Uterus (tissue), 2 donors: ENCODE data around the gene ERMN.

Experiments
- CTCF ChIP-seq, 4 experiments: fragments of 200-600 bp in 2 of 4; fragments of 450-650 bp in 2 of 4; sonication (generic) in 2 of 4; IDR thresholded peaks; one replicate each; pipeline ENCODE4 v1.5.1; 2016 to 2019; ENCODE audit warnings: antibody characterized with exemption in 4 of 4, mild to moderate bottlenecking in 2 of 4, moderate library complexity in 1 of 4
- POLR2A ChIP-seq, 2 donors: fragments of 450-650 bp; IDR thresholded peaks; one replicate each; pipeline ENCODE4 v1.6.1; 2016; ENCODE audit warnings: antibody characterized with exemption in 2 of 2, mild to moderate bottlenecking in 1 of 2, moderate library complexity in 1 of 2

GRCh38 chr2:157305723-157306110 is 19.9 kb downstream of the ERMN start:
- TF ChIP-seq CTCF (IDR thresholded peaks at IDR 0.05) (no peak), POLR2A (IDR thresholded peaks at IDR 0.05) (no peak)
